ENCODE results near the gene SULT1A1. TPM values are rescaled to one million over a fixed set of nuclear protein-coding genes. Genes with fewer than 3 reads are reported as not detected.

SULT1A1 gene
- total and polyA plus RNA-seq, 3 experiments from 2014 or later: 5.9 to 7.4 (median 7.3) TPM

GRCh38 chr16:28575446-28576109, 34.3 kb downstream of the SULT1A1 start:
- H3K27ac ChIP-seq (ENCODE audit: low read depth, low read length): no peak overlapping the region

DNA sequence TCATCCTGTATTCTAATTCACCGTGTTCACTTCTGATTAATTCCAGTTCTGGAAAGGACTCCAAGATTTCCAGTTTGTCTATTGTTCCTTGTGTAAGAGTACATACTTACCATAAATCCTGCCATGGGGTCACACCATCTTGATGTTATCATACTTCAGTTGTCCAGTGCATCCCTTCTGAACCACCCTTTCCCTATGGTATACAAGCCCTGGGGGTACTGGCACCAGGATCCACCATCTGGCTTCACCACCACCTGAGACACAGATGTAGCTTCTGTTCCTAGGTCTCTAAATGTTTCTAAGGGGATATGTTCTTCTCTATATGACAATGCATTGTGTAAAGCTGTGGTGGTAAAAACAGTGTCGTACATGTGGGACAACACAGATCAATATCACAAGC, 34.9 kb downstream of the SULT1A1 start:
- Mint-ChIP-seq H3K27ac (peak overlapping the region in 3 of 8 donors; percentile 21 to 56 (median 43)), H3K4me3 (no peak overlapping the region), H3K4me1 (peaks cover 34 to 48% (median 43%) of the 10 kb centered on the region in 3 donors), H3K9me3 (no peaks in the 10 kb centered on the region), H3K27me3 (no peaks in the 10 kb centered on the region), H3K36me3 (peaks cover 0 to 46% (median 3%) of the 10 kb centered on the region in 3 donors)
- CTCF ChIA-PET: interaction anchor here (1.1 kb wide), 1 partner anchor 248 kb away, joined by 3 read pairs; no protein-coding TSS in a partner anchor
- Histone ChIP-seq H3K4me3 (ENCODE audit: low read length) (no peak overlapping the region), H3K27me3 (ENCODE audit: insufficient read depth, low read length, poor library complexity, severe bottlenecking) (no peaks in the 10 kb centered on the region), H3K27ac (ENCODE audit: low read depth, low read length) (no peak overlapping the region), H3K36me3 (ENCODE audit: insufficient read depth, low read length) (no peaks in the 10 kb centered on the region), H3K4me1 (ENCODE audit: insufficient read depth, low read length) (no peaks in the 10 kb centered on the region), H3K9me3 (ENCODE audit: low read length) (no peaks in the 10 kb centered on the region)
- no peak for DNase-seq
- POLR2A ChIA-PET: no interaction called here

More at GRCh38 chr16:28575446-28576109, 34.3 kb downstream of the SULT1A1 start:
- H3K4me3 ChIP-seq (ENCODE audit: low read length): no peak overlapping the region
- DNase-seq: no peak
- Mint-ChIP-seq H3K4me1 (peaks cover 34 to 43% (median 43%) of the 10 kb centered on the region in 3 donors), H3K27ac (peak overlapping the region in 2 of 8 donors; percentile 52 to 66), H3K9me3 (no peaks in the 10 kb centered on the region), H3K36me3 (peaks cover 0 to 50% (median 6%) of the 10 kb centered on the region in 3 donors), H3K4me3 (no peak overlapping the region), H3K27me3 (no peaks in the 10 kb centered on the region)
- ChIA-PET POLR2A (no interaction called here), CTCF (no interaction called here)
- no peaks in the 10 kb centered on the region for H3K9me3 ChIP-seq (ENCODE audit: low read length)
- H3K4me1 ChIP-seq (ENCODE audit: insufficient read depth, low read length): no peaks in the 10 kb centered on the region
- H3K36me3 ChIP-seq (ENCODE audit: insufficient read depth, low read length): no peaks in the 10 kb centered on the region
- no peaks in the 10 kb centered on the region for H3K27me3 ChIP-seq (ENCODE audit: insufficient read depth, low read length, poor library complexity, severe bottlenecking)

GRCh38 chr16:28573738-28574718, 35.8 kb downstream of the SULT1A1 start:
- Mint-ChIP-seq H3K4me3 (no peak overlapping the region), H3K36me3 (peaks cover 0 to 46% (median 3%) of the 10 kb centered on the region in 3 donors), H3K4me1 (peaks cover 38 to 56% (median 43%) of the 10 kb centered on the region in 3 donors), H3K27ac (peak overlapping the region in 4 of 8 donors; percentile 13 to 96 (median 56)), H3K27me3 (no peaks in the 10 kb centered on the region), H3K9me3 (no peaks in the 10 kb centered on the region)
- DNase-seq: no peak
- Histone ChIP-seq H3K36me3 (ENCODE audit: insufficient read depth, low read length) (no peaks in the 10 kb centered on the region), H3K4me3 (ENCODE audit: low read length) (no peak overlapping the region), H3K9me3 (ENCODE audit: low read length) (no peaks in the 10 kb centered on the region), H3K27me3 (ENCODE audit: insufficient read depth, low read length, poor library complexity, severe bottlenecking) (no peaks in the 10 kb centered on the region), H3K27ac (ENCODE audit: low read depth, low read length) (no peak overlapping the region), H3K4me1 (ENCODE audit: insufficient read depth, low read length) (no peaks in the 10 kb centered on the region)
- CTCF ChIA-PET: interaction anchor here (1.1 to 1.3 kb wide), 2 partner anchors 8 to 247 kb away, joined by 3 read pairs; no protein-coding TSS in a partner anchor
- POLR2A ChIA-PET: no interaction called here

GRCh38 chr16:28572696-28573510, 36.9 kb downstream of the SULT1A1 start:
- Histone ChIP-seq H3K9me3 (ENCODE audit: low read length) (no peaks in the 10 kb centered on the region), H3K36me3 (ENCODE audit: insufficient read depth, low read length) (no peaks in the 10 kb centered on the region), H3K4me3 (ENCODE audit: low read length) (no peak overlapping the region), H3K4me1 (ENCODE audit: insufficient read depth, low read length) (no peaks in the 10 kb centered on the region), H3K27ac (ENCODE audit: low read depth, low read length) (no peak overlapping the region), H3K27me3 (ENCODE audit: insufficient read depth, low read length, poor library complexity, severe bottlenecking) (no peaks in the 10 kb centered on the region)
- Mint-ChIP-seq H3K9me3 (no peaks in the 10 kb centered on the region), H3K36me3 (peaks cover 0 to 42% (median 3%) of the 10 kb centered on the region in 3 donors), H3K27me3 (no peaks in the 10 kb centered on the region), H3K4me1 (peaks cover 37 to 56% (median 43%) of the 10 kb centered on the region in 3 donors), H3K27ac (peak overlapping the region in 7 of 8 donors; percentile 29 to 96 (median 54)), H3K4me3 (no peak overlapping the region)
- no peak for DNase-seq
- ChIA-PET POLR2A (no interaction called here), CTCF (interaction anchor here (1.3 kb wide), 1 partner anchor 9 kb away, joined by 3 read pairs; no protein-coding TSS in a partner anchor)

- Histone ChIP-seq H3K9me3 (ENCODE audit: low read length) (no peaks in the 10 kb centered on the region), H3K4me3 (ENCODE audit: low read length) (no peak overlapping the region), H3K36me3 (ENCODE audit: insufficient read depth, low read length) (peaks cover 2% of the 10 kb centered on the region), H3K4me1 (ENCODE audit: insufficient read depth, low read length) (no peaks in the 10 kb centered on the region), H3K27ac (ENCODE audit: low read depth, low read length) (no peak overlapping the region), H3K27me3 (ENCODE audit: insufficient read depth, low read length, poor library complexity, severe bottlenecking) (no peaks in the 10 kb centered on the region)
- Mint-ChIP-seq H3K27ac (no peak overlapping the region), H3K4me3 (no peak overlapping the region), H3K9me3 (peaks cover 0 to 6% (median 1%) of the 10 kb centered on the region in 5 donors), H3K36me3 (peaks cover 14 to 43% (median 17%) of the 10 kb centered on the region in 3 donors), H3K27me3 (no peaks in the 10 kb centered on the region), H3K4me1 (peaks cover 36 to 63% (median 43%) of the 10 kb centered on the region in 3 donors)
- ChIA-PET CTCF (no interaction called here), POLR2A (no interaction called here)
- DNase-seq: no peak
These were observed 39.7 kb downstream of the SULT1A1 start for GRCh38 chr16:28569968-28570752.

- no peaks in the 10 kb centered on the region for H3K4me1 ChIP-seq (ENCODE audit: insufficient read depth, low read length)
- no peaks in the 10 kb centered on the region for H3K9me3 ChIP-seq (ENCODE audit: low read length)
- peak overlapping the region in 2 of 8 donors; percentile 32 to 33 for H3K27ac Mint-ChIP-seq
- H3K4me3 Mint-ChIP-seq: no peak overlapping the region
- H3K4me1 Mint-ChIP-seq: peaks cover 38 to 60% (median 38%) of the 10 kb centered on the region in 3 donors
- ChIA-PET POLR2A (no interaction called here), CTCF (no interaction called here)
- no peak overlapping the region for H3K4me3 ChIP-seq (ENCODE audit: low read length)
- H3K36me3 ChIP-seq (ENCODE audit: insufficient read depth, low read length): peaks cover 7% of the 10 kb centered on the region
- H3K9me3 Mint-ChIP-seq: peaks cover 0 to 6% (median 1%) of the 10 kb centered on the region in 5 donors
- no peaks in the 10 kb centered on the region for H3K27me3 ChIP-seq (ENCODE audit: insufficient read depth, low read length, poor library complexity, severe bottlenecking)
- H3K27me3 Mint-ChIP-seq: no peaks in the 10 kb centered on the region
- H3K36me3 Mint-ChIP-seq: peaks cover 16 to 43% (median 17%) of the 10 kb centered on the region in 3 donors
- DNase-seq: no peak
- H3K27ac ChIP-seq (ENCODE audit: low read depth, low read length): no peak overlapping the region
These were observed 40.8 kb downstream of the SULT1A1 start for GRCh38 chr16:28569021-28569420.

DNA sequence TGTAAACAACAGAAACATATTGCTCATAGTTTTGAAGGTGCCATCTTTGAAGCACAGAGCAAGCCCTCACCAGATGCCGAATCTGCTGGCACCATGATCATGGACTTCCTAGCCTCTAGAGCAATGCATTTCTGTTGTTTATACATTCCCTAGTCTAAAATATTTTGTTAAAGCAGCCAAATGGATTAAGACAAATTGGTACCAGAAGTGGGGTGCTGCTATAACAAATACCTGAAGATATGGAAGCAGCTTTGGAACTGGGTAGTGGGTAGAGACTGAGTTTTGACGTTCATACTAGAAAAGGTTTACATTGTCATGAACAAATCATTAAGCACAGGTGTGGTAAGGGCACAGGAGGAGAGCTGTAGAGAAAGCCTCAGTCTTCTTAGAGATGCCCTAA, 42.6 kb downstream of the SULT1A1 start:
- no peak for DNase-seq
- Mint-ChIP-seq H3K27ac (peak overlapping the region in 1 of 8 donors; percentile 23), H3K9me3 (peaks cover 0 to 6% (median 1%) of the 10 kb centered on the region in 5 donors), H3K27me3 (no peaks in the 10 kb centered on the region), H3K4me3 (no peak overlapping the region), H3K36me3 (peaks cover 16 to 38% (median 17%) of the 10 kb centered on the region in 3 donors), H3K4me1 (peaks cover 31 to 55% (median 31%) of the 10 kb centered on the region in 3 donors)
- Histone ChIP-seq H3K27me3 (ENCODE audit: insufficient read depth, low read length, poor library complexity, severe bottlenecking) (no peaks in the 10 kb centered on the region), H3K27ac (ENCODE audit: low read depth, low read length) (no peak overlapping the region), H3K4me3 (ENCODE audit: low read length) (no peak overlapping the region), H3K9me3 (ENCODE audit: low read length) (no peaks in the 10 kb centered on the region), H3K4me1 (ENCODE audit: insufficient read depth, low read length) (peaks cover 1% of the 10 kb centered on the region), H3K36me3 (ENCODE audit: insufficient read depth, low read length) (peaks cover 7% of the 10 kb centered on the region)
- ChIA-PET CTCF (no interaction called here), POLR2A (no interaction called here)

All from CD8-positive, alpha-beta memory T cell (primary cell).